HEK293 (cell line): ENCODE measurements around the gene KCNE4.

Experiments
- CTCF ChIA-PET: fragments of 350-600 bp; formaldehyde crosslinking; extraction: SDS; loops from one replicate; lab custom pipeline; 2021; ENCODE audit warnings: antibody characterized with exemption; lab: Yijun Ruan, JAX
- POLR2A ChIA-PET: fragments of 300-600 bp; formaldehyde crosslinking; extraction: SDS; loops from one replicate; lab custom pipeline; 2020; ENCODE audit warnings: antibody characterized with exemption, inconsistent platforms; lab: Yijun Ruan, JAX
- H3K27ac ChIP-seq: fragments of 200-500 bp; sonication (Bioruptor generic); 2 replicates; pipeline ENCODE4 v1.5.1; 2014; ENCODE audit warnings: low read depth, low read length, control low read depth, inconsistent platforms; ENCODE audit errors: extremely low read depth
- H3K36me3 ChIP-seq, 2 experiments: fragments of 200-500 bp in 1 of 2; sonication (Bioruptor generic) in 1 of 2; 1 replicate in 1 of 2; 2 replicates in 1 of 2; pipeline ENCODE4 v1.5.1; 2014 to 2017; ENCODE audit warnings: inconsistent platforms in 2 of 2, low read length in 2 of 2; ENCODE audit not compliant: control insufficient read depth in 2 of 2, insufficient read depth in 1 of 2
- H3K4me1 ChIP-seq: fragments of 200-500 bp; sonication (Bioruptor generic); 2 replicates; pipeline ENCODE4 v1.5.1; 2014; ENCODE audit warnings: mild to moderate bottlenecking, low read length, inconsistent platforms; ENCODE audit not compliant: control insufficient read depth, insufficient read depth
- H3K4me3 ChIP-seq: 2 replicates; pipeline ENCODE4 v1.5.1; 2011; ENCODE audit warnings: low read depth, mild to moderate bottlenecking, control low read depth, low read length, moderate library complexity
- H3K9me3 ChIP-seq: fragments of 200-500 bp; sonication (Bioruptor generic); 2 replicates; pipeline ENCODE4 v1.5.1; 2014; ENCODE audit warnings: low read depth, low read length, inconsistent platforms; ENCODE audit not compliant: control insufficient read depth, insufficient read depth
- KLF8 ChIP-seq: fragments of 450-650 bp; formaldehyde crosslinking; IDR thresholded peaks from 2 replicates; pipeline ENCODE4 v1.5.1; 2016; ENCODE audit warnings: missing biosample characterization, missing genetic modification characterization
- OSR2 ChIP-seq: fragments of 450-650 bp; formaldehyde crosslinking; IDR thresholded peaks from 2 replicates; pipeline ENCODE4 v1.5.1; 2016; ENCODE audit warnings: missing biosample characterization, missing genetic modification characterization
- RBAK ChIP-seq: fragments of 450-650 bp; formaldehyde crosslinking; IDR thresholded peaks from 2 replicates; pipeline ENCODE4 v1.5.1; 2016; ENCODE audit warnings: missing biosample characterization, missing genetic modification characterization
- SETDB1 ChIP-seq: IDR thresholded peaks from one replicate; pipeline ENCODE4 v1.6.1; 2017; ENCODE audit warnings: mild to moderate bottlenecking, low read length, moderate library complexity, mixed read lengths; ENCODE audit not compliant: insufficient read length
- YY1 ChIP-seq: fragments of 450-650 bp; formaldehyde crosslinking; IDR thresholded peaks from 2 replicates; pipeline ENCODE4 v1.5.1; 2018; ENCODE audit warnings: missing biosample characterization, missing genetic modification characterization
- ZEB2 ChIP-seq: fragments of 450-650 bp; formaldehyde crosslinking; IDR thresholded peaks from 2 replicates; pipeline ENCODE4 v1.5.1; 2016; ENCODE audit warnings: missing biosample characterization, missing genetic modification characterization
- ZIC2 ChIP-seq: fragments of 450-650 bp; formaldehyde crosslinking; IDR thresholded peaks from 2 replicates; pipeline ENCODE4 v1.5.1; 2016; ENCODE audit warnings: missing biosample characterization, missing genetic modification characterization
- ZNF121 ChIP-seq: fragments of 450-650 bp; formaldehyde crosslinking; IDR thresholded peaks from 2 replicates; pipeline ENCODE4 v1.5.1; 2016; ENCODE audit warnings: missing biosample characterization, missing genetic modification characterization
- ZNF24 ChIP-seq: fragments of 450-650 bp; formaldehyde crosslinking; IDR thresholded peaks from 2 replicates; pipeline ENCODE4 v1.5.1; 2016; ENCODE audit warnings: missing biosample characterization, missing genetic modification characterization
- ZNF248 ChIP-seq: fragments of 450-650 bp; formaldehyde crosslinking; IDR thresholded peaks from 2 replicates; pipeline ENCODE4 v1.5.1; 2017; ENCODE audit warnings: missing biosample characterization, missing genetic modification characterization
- ZNF354C ChIP-seq: fragments of 450-650 bp; formaldehyde crosslinking; IDR thresholded peaks from 2 replicates; pipeline ENCODE4 v1.5.1; 2016; ENCODE audit warnings: missing biosample characterization, missing genetic modification characterization, low read depth, borderline replicate concordance
- ZNF433 ChIP-seq: fragments of 450-650 bp; formaldehyde crosslinking; IDR thresholded peaks from 2 replicates; pipeline ENCODE4 v1.5.1; 2016; ENCODE audit warnings: missing biosample characterization, missing genetic modification characterization, low read depth
- ZNF549 ChIP-seq: fragments of 450-650 bp; IDR thresholded peaks from 2 replicates; pipeline ENCODE4 v1.5.1; 2018; ENCODE audit warnings: missing biosample characterization, missing genetic modification characterization, mild to moderate bottlenecking, inconsistent platforms, moderate library complexity
- ZNF596 ChIP-seq: fragments of 450-650 bp; IDR thresholded peaks from 2 replicates; pipeline ENCODE4 v1.5.0; 2018; ENCODE audit warnings: missing biosample characterization, mild to moderate bottlenecking, missing genetic modification characterization, moderate library complexity
- ZSCAN23 ChIP-seq: fragments of 450-650 bp; formaldehyde crosslinking; IDR thresholded peaks from 2 replicates; pipeline ENCODE4 v1.5.1; 2016; ENCODE audit warnings: missing biosample characterization, missing genetic modification characterization
- TF ChIP-seq, protein P1 (sequence below): fragments of 450-650 bp; formaldehyde crosslinking; IDR thresholded peaks from 2 replicates; pipeline ENCODE4 v1.5.1; 2016; ENCODE audit warnings: missing biosample characterization, missing genetic modification characterization, low read depth
- TF ChIP-seq, protein P2 (sequence below): fragments of 450-650 bp; formaldehyde crosslinking; IDR thresholded peaks from 2 replicates; pipeline ENCODE4 v1.5.1; 2016; ENCODE audit warnings: missing biosample characterization, missing genetic modification characterization
- TF ChIP-seq, protein P3 (sequence below): fragments of 450-650 bp; formaldehyde crosslinking; IDR thresholded peaks from 2 replicates; pipeline ENCODE4 v1.5.1; 2016; ENCODE audit warnings: missing biosample characterization, missing genetic modification characterization

The KCNE4 gene

DNA sequence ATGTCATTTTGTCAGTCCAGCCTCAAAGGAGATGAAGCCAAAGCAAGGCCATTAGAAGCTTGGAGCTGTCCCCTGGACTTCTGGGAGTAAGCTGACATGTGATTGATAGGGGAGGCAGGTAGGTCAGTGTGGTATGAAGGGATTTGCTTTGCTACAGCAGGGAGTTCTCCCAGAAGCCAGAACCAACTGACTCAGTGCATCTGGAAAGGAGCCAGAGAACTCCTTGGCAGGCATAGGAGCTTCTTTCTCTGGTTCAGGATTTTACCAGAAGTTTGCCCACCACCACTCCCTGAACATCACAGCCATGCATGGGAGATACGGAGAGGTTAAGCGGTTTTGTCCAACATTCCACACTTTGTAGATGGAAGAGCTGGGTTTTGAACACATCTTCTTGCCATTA is 24.5 kb upstream of the KCNE4 start:
- POLR2A ChIA-PET: no interaction called here

DNA sequence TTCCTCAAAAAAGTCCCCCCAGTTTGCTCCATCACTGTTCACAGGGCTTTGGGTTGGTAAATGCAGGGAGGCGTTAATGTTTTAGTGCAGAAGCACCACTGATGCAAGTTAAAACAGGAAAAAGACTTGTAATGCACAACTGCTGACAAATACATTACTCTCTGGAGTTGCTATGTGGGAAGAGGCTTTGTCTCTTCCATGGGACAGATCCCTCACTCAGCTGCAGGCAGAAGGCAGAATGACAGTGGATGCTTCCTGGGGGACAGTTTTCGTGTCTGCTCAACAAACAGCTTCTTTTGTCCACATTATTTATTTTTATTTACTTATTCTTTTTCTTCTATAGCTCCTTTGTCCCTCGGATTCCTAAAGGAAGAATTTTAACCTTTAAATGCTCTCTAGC is 22.7 kb upstream of the KCNE4 start:
- no peaks in the 10 kb centered on the region for H3K9me3 ChIP-seq
- CTCF ChIA-PET: interaction anchor here (0.5 kb wide), 1 partner anchor 972 kb away, joined by 3 read pairs; no protein-coding TSS in a partner anchor
- no peak overlapping the region for H3K4me3 ChIP-seq
- H3K4me1 ChIP-seq: no peaks in the 10 kb centered on the region
- H3K27ac ChIP-seq: no peak overlapping the region
- no peaks in the 10 kb centered on the region for H3K36me3 ChIP-seq
- TF ChIP-seq ZIC2: no peak
- TF ChIP-seq KLF8: no peak
- TF ChIP-seq ZEB2 (tag by site-specific recombination): no peak
- no peak for TF ChIP-seq ZNF24 (tag by site-specific recombination)
- TF ChIP-seq, protein P1, sequence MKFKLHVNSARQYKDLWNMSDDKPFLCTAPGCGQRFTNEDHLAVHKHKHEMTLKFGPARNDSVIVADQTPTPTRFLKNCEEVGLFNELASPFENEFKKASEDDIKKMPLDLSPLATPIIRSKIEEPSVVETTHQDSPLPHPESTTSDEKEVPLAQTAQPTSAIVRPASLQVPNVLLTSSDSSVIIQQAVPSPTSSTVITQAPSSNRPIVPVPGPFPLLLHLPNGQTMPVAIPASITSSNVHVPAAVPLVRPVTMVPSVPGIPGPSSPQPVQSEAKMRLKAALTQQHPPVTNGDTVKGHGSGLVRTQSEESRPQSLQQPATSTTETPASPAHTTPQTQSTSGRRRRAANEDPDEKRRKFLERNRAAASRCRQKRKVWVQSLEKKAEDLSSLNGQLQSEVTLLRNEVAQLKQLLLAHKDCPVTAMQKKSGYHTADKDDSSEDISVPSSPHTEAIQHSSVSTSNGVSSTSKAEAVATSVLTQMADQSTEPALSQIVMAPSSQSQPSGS: no peak
- POLR2A ChIA-PET: no interaction called here

More for the DNA sequence above, 24.5 kb upstream of the KCNE4 start:
- TF ChIP-seq, protein P2, sequence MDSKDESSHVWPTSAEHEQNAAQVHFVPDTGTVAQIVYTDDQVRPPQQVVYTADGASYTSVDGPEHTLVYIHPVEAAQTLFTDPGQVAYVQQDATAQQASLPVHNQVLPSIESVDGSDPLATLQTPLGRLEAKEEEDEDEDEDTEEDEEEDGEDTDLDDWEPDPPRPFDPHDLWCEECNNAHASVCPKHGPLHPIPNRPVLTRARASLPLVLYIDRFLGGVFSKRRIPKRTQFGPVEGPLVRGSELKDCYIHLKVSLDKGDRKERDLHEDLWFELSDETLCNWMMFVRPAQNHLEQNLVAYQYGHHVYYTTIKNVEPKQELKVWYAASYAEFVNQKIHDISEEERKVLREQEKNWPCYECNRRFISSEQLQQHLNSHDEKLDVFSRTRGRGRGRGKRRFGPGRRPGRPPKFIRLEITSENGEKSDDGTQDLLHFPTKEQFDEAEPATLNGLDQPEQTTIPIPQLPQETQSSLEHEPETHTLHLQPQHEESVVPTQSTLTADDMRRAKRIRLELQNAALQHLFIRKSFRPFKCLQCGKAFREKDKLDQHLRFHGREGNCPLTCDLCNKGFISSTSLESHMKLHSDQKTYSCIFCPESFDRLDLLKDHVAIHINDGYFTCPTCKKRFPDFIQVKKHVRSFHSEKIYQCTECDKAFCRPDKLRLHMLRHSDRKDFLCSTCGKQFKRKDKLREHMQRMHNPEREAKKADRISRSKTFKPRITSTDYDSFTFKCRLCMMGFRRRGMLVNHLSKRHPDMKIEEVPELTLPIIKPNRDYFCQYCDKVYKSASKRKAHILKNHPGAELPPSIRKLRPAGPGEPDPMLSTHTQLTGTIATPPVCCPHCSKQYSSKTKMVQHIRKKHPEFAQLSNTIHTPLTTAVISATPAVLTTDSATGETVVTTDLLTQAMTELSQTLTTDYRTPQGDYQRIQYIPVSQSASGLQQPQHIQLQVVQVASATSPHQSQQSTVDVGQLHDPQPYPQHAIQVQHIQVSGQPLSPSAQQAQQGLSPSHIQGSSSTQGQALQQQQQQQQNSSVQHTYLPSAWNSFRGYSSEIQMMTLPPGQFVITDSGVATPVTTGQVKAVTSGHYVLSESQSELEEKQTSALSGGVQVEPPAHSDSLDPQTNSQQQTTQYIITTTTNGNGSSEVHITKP (tag by site-specific recombination): no peak
- TF ChIP-seq ZNF354C: no peak
- no peak for TF ChIP-seq YY1 (tag by site-specific recombination)
- TF ChIP-seq, all 188 proteins: peak for 0
- no peaks in the 10 kb centered on the region for H3K4me1 ChIP-seq
- H3K9me3 ChIP-seq: no peaks in the 10 kb centered on the region
- CTCF ChIA-PET: interaction anchor here (2.0 kb wide), 1 partner anchor 11 kb away, joined by 7 read pairs; no protein-coding TSS in a partner anchor
- no peak overlapping the region for H3K27ac ChIP-seq
- H3K4me3 ChIP-seq: no peak overlapping the region
- no peaks in the 10 kb centered on the region for H3K36me3 ChIP-seq

DNA sequence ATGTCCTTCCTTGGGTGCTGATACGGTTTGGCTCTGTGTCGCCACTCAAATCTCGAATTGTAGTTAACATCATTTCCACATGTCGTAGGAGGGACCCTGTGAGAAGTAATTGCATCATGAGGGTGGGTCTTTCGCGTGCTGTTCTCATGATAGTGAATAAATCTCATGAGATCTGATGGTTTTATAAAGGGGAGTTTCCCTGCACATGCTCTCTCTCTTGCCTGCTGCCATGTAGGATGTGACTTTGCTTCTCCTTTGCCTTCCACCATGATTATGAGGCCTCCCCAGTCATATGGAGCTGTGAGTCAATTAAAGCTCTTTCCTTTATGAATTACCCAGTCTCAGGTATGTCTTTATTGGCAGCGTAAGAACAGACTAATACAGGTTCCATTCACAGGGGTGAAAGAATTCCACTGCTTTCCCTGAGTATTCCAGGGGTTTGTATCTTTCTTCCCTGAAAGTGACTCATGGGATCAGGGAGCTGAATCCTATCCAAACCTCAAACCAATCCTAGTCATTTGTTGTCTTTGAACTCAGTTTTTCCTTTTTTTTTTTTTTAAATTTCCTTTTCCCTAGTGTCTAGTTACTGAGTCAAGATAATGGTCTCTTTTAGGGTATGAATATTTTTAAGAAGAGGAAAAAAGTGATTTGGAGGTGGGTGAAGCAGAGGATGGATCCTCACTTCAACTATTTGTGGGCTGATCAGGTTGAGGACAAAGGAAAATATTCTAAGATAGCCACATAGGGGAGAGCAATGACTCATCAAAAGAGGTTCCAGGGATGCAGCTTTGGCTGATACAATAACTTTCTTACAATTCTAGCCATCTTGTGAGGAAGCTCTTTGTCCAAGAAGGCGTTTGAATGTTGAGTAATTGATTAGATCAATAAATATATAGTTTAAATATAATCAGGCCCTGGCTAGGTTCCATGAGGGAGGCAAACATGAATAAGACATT is 19.5 kb upstream of the KCNE4 start:
- ChIA-PET POLR2A (no interaction called here), CTCF (interaction anchor here (0.6 kb wide), 1 partner anchor 93 kb away, joined by 3 read pairs; no protein-coding TSS in a partner anchor)
- Histone ChIP-seq H3K4me1 (no peaks in the 10 kb centered on the region), H3K27ac (no peak overlapping the region), H3K4me3 (no peak overlapping the region), H3K36me3 (no peaks in the 10 kb centered on the region), H3K9me3 (no peaks in the 10 kb centered on the region)
- TF ChIP-seq SETDB1: peak; percentile 86
- no peak for TF ChIP-seq ZNF433

DNA sequence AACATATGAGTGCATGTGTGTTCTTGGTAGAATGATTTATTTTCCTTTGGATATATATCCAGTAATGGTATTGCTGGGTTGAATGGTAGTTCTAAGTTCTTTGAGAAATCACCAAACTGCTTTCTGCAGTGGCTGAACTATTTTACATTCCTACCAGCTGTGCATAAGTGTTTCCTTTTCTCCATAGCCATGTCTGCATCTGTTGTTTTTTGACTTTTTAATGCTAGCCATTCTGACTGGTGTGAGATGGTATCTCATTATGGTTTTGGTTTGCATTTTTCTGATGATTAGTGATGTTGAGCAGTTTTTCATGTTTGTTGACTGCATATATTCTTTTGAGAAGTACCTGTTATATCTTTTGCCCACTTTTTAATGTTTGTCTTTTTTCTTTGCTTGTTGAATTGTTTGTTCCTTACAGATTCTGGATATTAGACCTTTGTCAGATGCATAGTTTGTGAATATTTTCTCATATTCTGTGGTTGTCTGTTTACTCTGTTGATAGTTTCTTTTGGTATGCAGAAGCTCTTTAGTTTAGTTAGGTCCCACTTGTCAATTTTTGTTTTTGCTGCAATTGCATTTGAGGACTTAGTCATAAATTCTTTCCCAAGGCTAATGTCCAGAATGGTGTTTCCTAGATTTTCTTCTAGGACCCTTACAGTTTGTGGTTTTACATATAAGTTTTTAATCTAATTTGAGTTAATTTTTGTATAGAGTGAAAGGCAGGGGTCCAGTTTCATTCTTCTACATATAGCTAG is 17.6 kb upstream of the KCNE4 start:
- ChIA-PET POLR2A (no interaction called here), CTCF (interaction anchor here (1.3 kb wide), 1 partner anchor 63 kb away, joined by 3 read pairs; no protein-coding TSS in a partner anchor)
- Histone ChIP-seq H3K27ac (no peak overlapping the region), H3K9me3 (no peaks in the 10 kb centered on the region), H3K4me1 (no peaks in the 10 kb centered on the region), H3K4me3 (no peak overlapping the region), H3K36me3 (no peaks in the 10 kb centered on the region)
- TF ChIP-seq ZNF549 (no peak), ZNF121 (no peak), ZNF596 (no peak), OSR2 (tag by site-specific recombination) (no peak), SETDB1 (no peak), ZNF248 (tag by site-specific recombination) (no peak), ZSCAN23 (tag by site-specific recombination) (no peak), RBAK (tag by site-specific recombination) (no peak)
- TF ChIP-seq, protein P3, sequence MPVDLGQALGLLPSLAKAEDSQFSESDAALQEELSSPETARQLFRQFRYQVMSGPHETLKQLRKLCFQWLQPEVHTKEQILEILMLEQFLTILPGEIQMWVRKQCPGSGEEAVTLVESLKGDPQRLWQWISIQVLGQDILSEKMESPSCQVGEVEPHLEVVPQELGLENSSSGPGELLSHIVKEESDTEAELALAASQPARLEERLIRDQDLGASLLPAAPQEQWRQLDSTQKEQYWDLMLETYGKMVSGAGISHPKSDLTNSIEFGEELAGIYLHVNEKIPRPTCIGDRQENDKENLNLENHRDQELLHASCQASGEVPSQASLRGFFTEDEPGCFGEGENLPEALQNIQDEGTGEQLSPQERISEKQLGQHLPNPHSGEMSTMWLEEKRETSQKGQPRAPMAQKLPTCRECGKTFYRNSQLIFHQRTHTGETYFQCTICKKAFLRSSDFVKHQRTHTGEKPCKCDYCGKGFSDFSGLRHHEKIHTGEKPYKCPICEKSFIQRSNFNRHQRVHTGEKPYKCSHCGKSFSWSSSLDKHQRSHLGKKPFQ: no peak
